Measurements from ENCODE around the gene GLI3. TPM values are rescaled to one million over a fixed set of nuclear protein-coding genes. Genes with fewer than 3 reads are reported as not detected.

Gene GLI3
- total and polyA plus RNA-seq, 10 donors, result 0.17 to 9.2 (median 1.8) TPM

GRCh38 chr7:41972776-41973175 is 264.2 kb downstream of the GLI3 start:
- Histone ChIP-seq H3K9me3 (no peaks in the 10 kb centered on the region), H3K4me3 (no peak overlapping the region), H3K27me3 (replicated peaks in 1 of 7) (no peaks in the 10 kb centered on the region), H3K27ac (no peak overlapping the region), H3K4me1 (peaks cover 0 to 7% (median 0%) of the 10 kb centered on the region in 6 donors), H3K36me3 (no peaks in the 10 kb centered on the region)
- 93 to 97% (median 95%) methylated on average over 4 of the region's 4 CpGs for WGBS, 5 donors
- intact Hi-C loops (cut with DNase I; ENCODE audit: low total_unique reads), result no loop called here
- no peak for DNase-seq
- TF ChIP-seq POLR2AphosphoS5 (IDR thresholded peaks at IDR 0.05) (no peak), CTCF (IDR thresholded peaks at IDR 0.05 in 8 of 11, conservative IDR thresholded peaks at IDR 0.05 in 3 of 11) (no peak), POLR2A (IDR thresholded peaks at IDR 0.05) (no peak)

- H3K27me3 ChIP-seq (replicated peaks in 1 of 7), result no peaks in the 10 kb centered on the region
- H3K36me3 ChIP-seq, result no peaks in the 10 kb centered on the region
- peaks cover 0 to 7% (median 0%) of the 10 kb centered on the region in 6 donors for H3K4me1 ChIP-seq
- H3K9me3 ChIP-seq, result no peaks in the 10 kb centered on the region
- TF ChIP-seq POLR2A (IDR thresholded peaks at IDR 0.05), result no peak
- no peak for TF ChIP-seq POLR2AphosphoS5 (IDR thresholded peaks at IDR 0.05)
- no peak for TF ChIP-seq CTCF (IDR thresholded peaks at IDR 0.05 in 8 of 11, conservative IDR thresholded peaks at IDR 0.05 in 3 of 11)
- WGBS, 5 donors, result 92 to 97% (median 94%) methylated on average over 11 to 13 of the region's 13 CpGs
- DNase-seq, result no peak
- intact Hi-C loops (cut with DNase I; ENCODE audit: low total_unique reads), result no loop called here
- H3K27ac ChIP-seq, result no peak overlapping the region
- H3K4me3 ChIP-seq, result no peak overlapping the region
Observed at GRCh38 chr7:41972270-41972669, 264.7 kb downstream of the GLI3 start.

DNA sequence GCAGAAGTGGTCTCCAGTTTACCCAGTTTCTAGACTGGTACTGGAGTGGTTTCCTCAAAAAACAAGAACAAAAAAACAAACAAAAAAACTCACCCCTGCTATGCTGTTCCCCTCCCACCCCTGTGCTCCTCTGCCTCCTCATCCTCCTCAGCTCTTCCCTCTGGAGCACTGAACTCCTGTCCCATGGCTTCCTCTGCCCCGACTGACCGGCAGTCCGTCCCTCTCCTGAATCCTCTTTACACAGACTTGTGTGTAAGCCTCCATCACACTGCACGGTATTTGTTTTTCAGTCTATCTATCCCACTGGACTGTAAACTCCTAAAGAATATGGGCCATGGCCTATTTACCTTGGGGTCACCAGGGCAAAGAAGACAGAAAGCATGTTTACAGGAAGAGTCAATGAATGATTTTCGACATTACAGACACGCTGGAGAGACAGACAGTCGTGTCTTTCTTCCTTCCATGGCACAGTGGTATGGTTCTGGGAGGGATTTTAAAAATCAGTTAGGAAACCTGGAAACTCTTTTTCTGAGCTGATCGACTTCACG is 265.3 kb downstream of the GLI3 start:
- WGBS, 5 donors, result 89 to 94% (median 92%) methylated on average over 9 of the region's 9 CpGs
- no peak for TF ChIP-seq POLR2AphosphoS5 (IDR thresholded peaks at IDR 0.05)
- no peak for TF ChIP-seq POLR2A (IDR thresholded peaks at IDR 0.05)
- no peak for TF ChIP-seq CTCF (IDR thresholded peaks at IDR 0.05 in 8 of 11, conservative IDR thresholded peaks at IDR 0.05 in 3 of 11)
- Histone ChIP-seq H3K4me3 (no peak overlapping the region), H3K4me1 (peaks cover 0 to 2% (median 0%) of the 10 kb centered on the region in 6 donors), H3K9me3 (no peaks in the 10 kb centered on the region), H3K27me3 (replicated peaks in 1 of 7) (no peaks in the 10 kb centered on the region), H3K27ac (no peak overlapping the region), H3K36me3 (no peaks in the 10 kb centered on the region)
- intact Hi-C loops (cut with DNase I; ENCODE audit: low total_unique reads), result no loop called here
- no peak for DNase-seq

DNA sequence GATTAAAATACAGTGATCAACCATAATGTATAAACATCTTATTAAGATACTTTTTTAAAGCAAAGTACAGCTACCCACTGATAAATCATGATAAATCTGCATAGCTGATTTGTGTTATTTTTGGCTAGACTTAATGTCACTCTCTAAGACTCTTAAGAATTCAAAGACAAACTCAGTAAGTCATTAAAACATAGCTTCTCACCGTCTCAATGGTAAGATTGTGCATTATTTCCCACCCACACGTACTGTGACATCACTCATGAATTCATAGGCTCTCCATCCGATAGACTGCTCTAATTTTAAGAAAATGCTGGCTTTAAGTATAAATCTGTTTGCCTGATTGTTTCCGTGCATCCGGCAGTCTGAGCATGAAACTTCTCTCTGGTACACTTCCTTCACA is 266.1 kb downstream of the GLI3 start:
- WGBS, 5 donors, result 87 to 95% (median 92%) methylated on average over 5 of the region's 5 CpGs
- intact Hi-C loops (cut with DNase I; ENCODE audit: low total_unique reads), result no loop called here
- no peak for TF ChIP-seq POLR2AphosphoS5 (IDR thresholded peaks at IDR 0.05)
- TF ChIP-seq CTCF (IDR thresholded peaks at IDR 0.05 in 8 of 11, conservative IDR thresholded peaks at IDR 0.05 in 3 of 11), result no peak
- no peak for TF ChIP-seq POLR2A (IDR thresholded peaks at IDR 0.05)
- Histone ChIP-seq H3K9me3 (no peaks in the 10 kb centered on the region), H3K36me3 (peaks cover 0 to 3% (median 0%) of the 10 kb centered on the region in 6 donors), H3K27ac (no peak overlapping the region), H3K4me1 (no peaks in the 10 kb centered on the region), H3K4me3 (no peak overlapping the region), H3K27me3 (replicated peaks in 1 of 7) (no peaks in the 10 kb centered on the region)
- DNase-seq, result no peak

All from spleen (tissue), 11 donors.